ENCODE data around the gene GFOD2.

GFOD2 gene

GRCh38 chr16:67656344-67657016, 62.6 kb downstream of the GFOD2 start:
- DNase-seq = no peak

GRCh38 chr16:67655363-67655762, 63.8 kb downstream of the GFOD2 start:
- no peak for DNase-seq

- DNase-seq = no peak
Measured at GRCh38 chr16:67654403-67654911, 64.7 kb downstream of the GFOD2 start.

GRCh38 chr16:67653789-67654402, 65.2 kb downstream of the GFOD2 start:
- DNase-seq = no peak

- no peak for DNase-seq
Measured at GRCh38 chr16:67653128-67653788, 65.9 kb downstream of the GFOD2 start.

GRCh38 chr16:67652578-67653127, 66.5 kb downstream of the GFOD2 start:
- DNase-seq = no peak

GRCh38 chr16:67651847-67652246, 67.3 kb downstream of the GFOD2 start:
- DNase-seq = no peak

- DNase-seq = no peak
Measured at GRCh38 chr16:67651039-67651438, 68.1 kb downstream of the GFOD2 start.

GRCh38 chr16:67650023-67650422, 69.1 kb downstream of the GFOD2 start:
- no peak for DNase-seq

GRCh38 chr16:67649494-67649931, 69.6 kb downstream of the GFOD2 start:
- no peak for DNase-seq

- no peak for DNase-seq
Measured at GRCh38 chr16:67648764-67649407, 70.2 kb downstream of the GFOD2 start.

GRCh38 chr16:67648088-67648763, 70.9 kb downstream of the GFOD2 start:
- no peak for DNase-seq

- DNase-seq = no peak
Measured at GRCh38 chr16:67647681-67648080, 71.4 kb downstream of the GFOD2 start.

- no peak for DNase-seq
Measured at GRCh38 chr16:67647111-67647651, 71.9 kb downstream of the GFOD2 start.

GRCh38 chr16:67645397-67646121, 73.6 kb downstream of the GFOD2 start:
- DNase-seq = no peak

GRCh38 chr16:67644038-67644437, 75.1 kb downstream of the GFOD2 start:
- DNase-seq = no peak

GRCh38 chr16:67641779-67642708, 77.1 kb downstream of the GFOD2 start:
- DNase-seq = no peak

- no peak for DNase-seq
Measured at GRCh38 chr16:67637625-67638024, 81.5 kb downstream of the GFOD2 start.

GRCh38 chr16:67636713-67637112, 82.4 kb downstream of the GFOD2 start:
- DNase-seq = no peak

- no peak for DNase-seq
Measured at GRCh38 chr16:67632415-67633172, 86.5 kb downstream of the GFOD2 start.

All from NCI-H1417 treated with DMSO at 0.1 percent for 48 hours (cell line).